Lower leg skin (tissue), 3 donors: ENCODE data around the gene PSMC2.

Source experiments
- CTCF ChIP-seq, 3 donors: fragments of 450-650 bp; IDR thresholded peaks; one replicate each; pipeline ENCODE4 v1.5.1; 2016; ENCODE audit warnings: antibody characterized with exemption in 3 of 3, mild to moderate bottlenecking in 3 of 3, moderate library complexity in 2 of 3
- POLR2A ChIP-seq, 2 donors: fragments of 450-650 bp; IDR thresholded peaks; one replicate each; pipeline ENCODE4 v1.6.1; 2016 to 2017; ENCODE audit warnings: antibody characterized with exemption in 2 of 2, mild to moderate bottlenecking in 1 of 2, moderate library complexity in 1 of 2

- TF ChIP-seq CTCF (IDR thresholded peaks at IDR 0.05) (no peak), POLR2A (IDR thresholded peaks at IDR 0.05) (no peak)
Observed at GRCh38 chr7:103347507-103348267, at the start of gene PSMC2.
